ENCODE results near the gene KCNH2. TPM values are rescaled to one million over a fixed set of nuclear protein-coding genes. Genes with fewer than 3 reads are reported as not detected.

The KCNH2 gene
- total and polyA plus RNA-seq, 7 donors: 0.46 to 107 (median 40.6) TPM

DNA sequence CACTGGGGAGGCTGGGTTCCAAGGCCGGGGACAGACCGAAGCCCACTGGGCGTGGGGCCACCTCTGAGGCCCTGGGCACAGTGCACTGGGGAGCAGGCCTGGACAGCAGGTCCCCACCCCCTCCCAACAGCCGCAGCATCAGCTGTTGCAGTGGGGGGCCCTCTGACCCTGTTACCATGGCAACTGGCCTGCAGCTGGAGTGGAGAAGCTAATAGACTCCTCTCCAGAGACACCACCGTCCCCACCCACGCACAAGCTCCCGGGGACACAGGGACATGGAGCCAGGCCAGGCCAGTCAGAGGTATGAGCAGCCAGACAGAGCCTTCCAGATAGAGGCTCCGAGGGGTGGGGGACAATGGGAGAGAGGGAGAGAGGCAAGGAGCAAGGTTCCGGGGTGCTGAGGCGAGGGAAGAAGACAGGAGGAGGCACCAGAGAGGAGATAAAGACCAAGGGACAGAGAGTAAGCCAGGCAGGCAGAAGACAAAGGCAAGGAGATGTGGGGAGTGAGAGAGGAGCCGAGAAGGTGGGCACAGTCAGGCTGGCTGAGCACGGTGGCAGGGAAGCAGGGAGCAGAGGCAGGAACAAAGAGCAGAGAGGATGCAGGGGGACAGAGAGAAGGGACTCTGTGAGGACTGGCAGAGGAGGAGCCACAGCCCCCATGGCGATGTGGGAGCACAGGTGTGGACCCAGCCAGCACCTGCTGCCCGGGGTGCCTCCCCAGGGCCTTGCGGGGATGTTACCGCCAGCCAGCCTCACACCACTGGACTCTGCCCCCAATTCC, 6.7 kb downstream of the KCNH2 start:
- intact Hi-C loops (cut with DNase I): no loop called here
- Histone ChIP-seq H3K4me1 (peaks cover 0 to 100% (median 98%) of the 10 kb centered on the region in 4 donors), H3K36me3 (no peaks in the 10 kb centered on the region), H3K9me3 (no peaks in the 10 kb centered on the region), H3K4me3 (peak overlapping the region in 2 of 4 donors; percentile 13 to 16), H3K27ac (peak overlapping the region; percentile 84 to 97 (median 90)), H3K27me3 (no peaks in the 10 kb centered on the region)
- TF ChIP-seq, protein P1, sequence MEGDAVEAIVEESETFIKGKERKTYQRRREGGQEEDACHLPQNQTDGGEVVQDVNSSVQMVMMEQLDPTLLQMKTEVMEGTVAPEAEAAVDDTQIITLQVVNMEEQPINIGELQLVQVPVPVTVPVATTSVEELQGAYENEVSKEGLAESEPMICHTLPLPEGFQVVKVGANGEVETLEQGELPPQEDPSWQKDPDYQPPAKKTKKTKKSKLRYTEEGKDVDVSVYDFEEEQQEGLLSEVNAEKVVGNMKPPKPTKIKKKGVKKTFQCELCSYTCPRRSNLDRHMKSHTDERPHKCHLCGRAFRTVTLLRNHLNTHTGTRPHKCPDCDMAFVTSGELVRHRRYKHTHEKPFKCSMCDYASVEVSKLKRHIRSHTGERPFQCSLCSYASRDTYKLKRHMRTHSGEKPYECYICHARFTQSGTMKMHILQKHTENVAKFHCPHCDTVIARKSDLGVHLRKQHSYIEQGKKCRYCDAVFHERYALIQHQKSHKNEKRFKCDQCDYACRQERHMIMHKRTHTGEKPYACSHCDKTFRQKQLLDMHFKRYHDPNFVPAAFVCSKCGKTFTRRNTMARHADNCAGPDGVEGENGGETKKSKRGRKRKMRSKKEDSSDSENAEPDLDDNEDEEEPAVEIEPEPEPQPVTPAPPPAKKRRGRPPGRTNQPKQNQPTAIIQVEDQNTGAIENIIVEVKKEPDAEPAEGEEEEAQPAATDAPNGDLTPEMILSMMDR (IDR thresholded peaks at IDR 0.05): no peak
- 48 to 65% methylated on average over 16 of the region's 16 CpGs for WGBS, 2 donors
- DNase-seq: no peak

DNA sequence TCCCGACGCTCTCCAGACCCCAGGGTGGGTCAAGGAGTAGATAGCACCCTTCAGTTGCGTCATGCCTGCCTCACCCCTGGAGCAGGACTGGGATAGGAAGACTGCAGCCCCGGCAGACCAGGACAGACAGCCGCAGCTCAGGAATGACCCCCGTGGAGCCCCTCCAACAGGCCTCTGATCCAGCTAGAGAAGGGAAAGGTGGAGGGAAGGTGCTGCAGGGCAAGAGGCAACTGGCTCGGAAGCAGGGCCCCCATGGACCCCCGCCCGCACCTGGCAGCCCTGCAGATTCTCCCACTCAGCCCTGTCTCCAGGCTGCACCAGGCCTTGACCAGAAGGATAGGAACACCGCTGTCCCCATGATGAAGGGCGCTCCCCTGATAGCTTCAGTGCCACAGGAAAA, 7.7 kb downstream of the KCNH2 start:
- DNase-seq: no peak
- Histone ChIP-seq H3K36me3 (no peaks in the 10 kb centered on the region), H3K27me3 (no peaks in the 10 kb centered on the region), H3K27ac (peak overlapping the region; percentile 84 to 97 (median 90)), H3K9me3 (no peaks in the 10 kb centered on the region), H3K4me1 (peaks cover 0 to 100% (median 98%) of the 10 kb centered on the region in 4 donors), H3K4me3 (no peak overlapping the region)
- intact Hi-C loops (cut with DNase I): no loop called here
- WGBS, 2 donors: 82 to 91% methylated on average over 11 of the region's 11 CpGs
- TF ChIP-seq POLR2A (IDR thresholded peaks at IDR 0.05) (no peak), POLR2AphosphoS5 (IDR thresholded peaks at IDR 0.05) (peak in 1 of 4 donors; percentile 21)

DNA sequence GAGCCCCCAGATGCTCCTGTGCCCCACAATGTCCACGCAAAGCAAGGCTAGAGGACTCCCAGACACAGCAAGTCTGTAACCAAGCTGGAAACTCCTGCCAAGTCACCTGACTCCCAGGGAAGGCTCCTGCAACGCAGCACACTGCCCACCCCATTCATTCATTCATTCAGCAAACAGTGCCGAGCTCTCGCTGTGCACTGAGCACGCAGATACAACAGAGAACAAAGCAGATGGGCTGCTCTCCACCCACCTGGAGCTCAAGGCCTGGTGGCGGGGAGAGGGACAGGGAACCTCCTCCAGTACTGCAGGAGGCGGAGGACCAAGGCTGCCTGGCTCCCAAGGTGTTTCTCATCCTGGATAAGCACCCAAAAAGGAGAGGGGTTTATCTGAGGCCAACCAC, 8.6 kb downstream of the KCNH2 start:
- peak overlapping the region in 3 of 4 donors; percentile 89 to 97 (median 90) for H3K27ac ChIP-seq
- DNase-seq: no peak
- no peaks in the 10 kb centered on the region for H3K27me3 ChIP-seq

DNA sequence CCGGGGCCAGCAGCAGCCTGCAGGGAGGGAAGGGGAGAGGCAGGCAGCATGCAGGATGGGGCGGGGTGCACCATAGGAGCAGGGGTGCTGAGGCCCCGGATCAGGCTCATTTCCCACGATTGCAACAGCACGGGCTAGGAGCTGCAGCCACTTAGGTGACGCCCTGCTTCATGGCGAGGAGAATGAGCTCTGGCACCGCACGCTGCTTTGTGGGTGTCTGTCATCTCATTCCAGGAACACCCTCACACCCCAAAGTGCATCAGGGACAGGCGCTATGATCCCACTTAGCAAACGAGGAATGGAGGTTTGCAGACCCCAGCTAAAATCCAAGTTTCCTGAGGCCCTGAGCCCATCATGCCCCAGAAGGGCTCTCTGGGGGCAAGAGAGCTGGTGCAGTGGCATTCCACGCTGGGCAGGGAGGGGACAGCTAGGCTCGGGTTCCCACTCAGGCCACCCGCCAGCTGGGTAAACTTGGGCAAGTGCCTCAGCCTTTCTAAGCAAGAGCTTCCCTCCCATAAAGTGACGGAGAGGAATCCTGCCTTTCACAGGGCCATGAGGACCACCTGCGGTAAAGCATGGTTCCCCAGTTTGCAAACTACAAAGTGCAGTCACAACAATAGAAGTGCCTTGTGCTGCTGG, 9.3 kb downstream of the KCNH2 start:
- TF ChIP-seq POLR2A (IDR thresholded peaks at IDR 0.05) (no peak), EP300 (IDR thresholded peaks at IDR 0.05) (no peak), POLR2AphosphoS5 (IDR thresholded peaks at IDR 0.05) (no peak)
- TF ChIP-seq, protein P1 (IDR thresholded peaks at IDR 0.05): no peak
- DNase-seq: no peak
- Histone ChIP-seq H3K4me1 (peaks cover 0 to 100% (median 98%) of the 10 kb centered on the region in 4 donors), H3K36me3 (no peaks in the 10 kb centered on the region), H3K4me3 (no peak overlapping the region), H3K27me3 (no peaks in the 10 kb centered on the region), H3K9me3 (no peaks in the 10 kb centered on the region), H3K27ac (peak overlapping the region in 3 of 4 donors; percentile 89 to 97 (median 90))
- 67 to 72% methylated on average over 16 of the region's 16 CpGs for WGBS, 2 donors
- intact Hi-C loops (cut with DNase I): loop anchor here (5.0 to 10.0 kb wide), 2 partner anchors 58 to 594 kb away; partner anchors contain the start of genes ABCB8 and ZNF775

More for the DNA sequence above, 8.6 kb downstream of the KCNH2 start:
- 87 to 94% methylated on average over 7 of the region's 7 CpGs for WGBS, 2 donors
- intact Hi-C loops (cut with DNase I): loop anchor here (5.0 to 10.0 kb wide), 2 partner anchors 58 to 595 kb away; partner anchors contain the start of genes ABCB8 and ZNF775
- TF ChIP-seq EP300 (IDR thresholded peaks at IDR 0.05): no peak
- no peak for TF ChIP-seq POLR2AphosphoS5 (IDR thresholded peaks at IDR 0.05)
- no peak for TF ChIP-seq POLR2A (IDR thresholded peaks at IDR 0.05)
- TF ChIP-seq, protein P1 (IDR thresholded peaks at IDR 0.05): no peak
- Histone ChIP-seq H3K36me3 (no peaks in the 10 kb centered on the region), H3K9me3 (no peaks in the 10 kb centered on the region), H3K4me3 (no peak overlapping the region), H3K4me1 (peaks cover 0 to 100% (median 98%) of the 10 kb centered on the region in 4 donors)
